GM18858 (cell line): ENCODE measurements around the gene NR2C2.
A peak's percentile ranks its signal among the peaks of the same experiment; 100 is the strongest.

ENCODE experiments used
- ATAC-seq: cut with Tn5 transposase; IDR thresholded peaks from one replicate; pipeline ENCODE4 v1.9.1; 2021; ENCODE audit not compliant: unreplicated experiment

The NR2C2 gene

DNA sequence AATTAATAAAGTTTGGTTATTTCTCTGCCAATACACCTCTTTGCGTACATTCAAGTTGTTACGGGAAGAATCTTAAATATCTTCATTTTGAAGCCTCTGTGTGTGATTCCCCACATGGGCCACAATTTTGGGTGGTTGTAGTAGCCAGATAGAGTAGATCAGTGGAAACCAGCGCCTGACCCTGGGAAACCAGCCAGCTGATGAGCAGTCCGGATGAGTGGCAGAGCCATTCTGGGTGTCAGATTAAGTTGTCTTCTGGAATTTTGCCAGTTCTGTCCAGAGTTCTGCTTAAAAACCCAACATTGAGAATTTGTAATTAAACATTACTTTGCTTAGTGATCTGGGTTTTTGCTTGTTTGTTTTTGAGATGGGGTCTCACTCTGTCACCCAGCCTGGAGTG lies 68.1 kb downstream of the NR2C2 start:
- ATAC-seq = no peak

DNA sequence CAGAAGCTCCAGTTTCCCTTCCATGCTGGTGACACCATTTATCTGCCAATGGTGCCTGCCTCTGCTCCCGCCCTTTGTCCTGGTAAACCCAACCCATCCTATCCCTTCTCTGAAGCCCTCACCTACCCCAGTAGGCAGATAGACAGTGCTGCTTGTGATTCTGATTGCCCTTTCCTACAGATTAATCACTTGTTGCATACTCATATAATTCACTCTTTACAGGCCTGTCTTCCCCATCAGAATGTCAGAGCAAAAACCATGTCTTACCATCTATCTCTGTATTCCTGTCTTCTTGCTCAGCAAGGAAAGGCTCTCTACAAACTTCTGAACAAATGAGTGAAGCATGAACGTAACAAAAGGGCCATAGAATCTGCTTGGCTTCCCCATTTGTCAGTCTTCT lies 69.8 kb downstream of the NR2C2 start:
- no peak for ATAC-seq

DNA sequence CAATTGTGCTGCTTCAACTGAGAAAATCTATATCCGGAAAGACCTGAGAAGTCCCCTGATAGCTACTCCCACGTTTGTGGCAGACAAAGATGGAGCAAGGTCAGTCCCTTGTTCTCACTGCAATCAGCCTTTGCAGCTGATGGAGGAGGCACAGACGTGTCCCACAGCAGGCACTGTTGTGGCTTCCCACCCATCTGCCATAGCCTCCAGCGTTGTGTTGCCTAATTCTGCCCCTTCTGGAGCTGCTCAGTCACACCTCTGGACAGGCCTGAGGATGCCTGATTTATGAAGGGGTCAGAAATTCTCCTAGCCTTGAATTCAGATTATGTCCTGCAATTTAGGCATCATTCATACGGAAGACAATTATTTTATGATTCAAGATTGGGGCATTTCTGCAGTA lies 75.9 kb downstream of the NR2C2 start:
- no peak for ATAC-seq

DNA sequence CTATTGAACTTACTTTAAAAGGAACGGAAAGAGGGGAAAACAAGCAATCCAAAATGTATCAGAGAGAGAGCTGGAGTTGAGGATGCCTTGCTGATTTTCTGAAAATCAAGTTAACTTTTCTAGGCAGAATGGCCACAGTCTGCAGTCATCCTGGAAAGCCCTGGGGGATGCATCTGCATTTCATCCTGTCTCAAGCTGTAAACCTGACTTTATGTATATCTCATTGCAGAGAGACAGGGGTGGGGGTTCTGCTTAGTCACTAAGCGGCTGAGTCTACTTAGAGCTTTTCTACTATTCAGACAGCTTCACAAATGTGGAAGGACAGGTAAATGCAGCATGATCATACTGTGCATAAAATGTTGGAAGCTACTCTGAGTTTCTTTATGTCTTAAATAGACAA lies 76.3 kb downstream of the NR2C2 start:
- no peak for ATAC-seq

DNA sequence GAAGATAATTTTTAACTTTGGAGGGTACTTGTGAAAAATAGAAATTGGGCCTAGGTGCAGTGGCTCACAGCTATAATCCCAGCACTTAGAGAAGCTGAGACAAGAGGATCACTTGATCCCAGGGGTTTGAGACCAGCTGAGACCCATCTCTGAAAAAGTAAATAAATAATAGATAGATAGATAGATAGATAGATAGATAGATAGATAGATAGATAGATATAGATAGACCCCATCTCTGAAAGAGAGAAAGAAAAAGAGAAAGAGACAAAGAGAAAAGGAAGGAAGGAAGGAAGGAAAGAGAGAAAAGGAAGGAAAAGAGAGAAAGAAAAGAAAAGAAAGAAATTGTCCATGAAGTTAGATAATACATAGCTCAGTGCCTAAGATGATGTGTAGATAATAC lies 82.2 kb downstream of the NR2C2 start:
- ATAC-seq = no peak

DNA sequence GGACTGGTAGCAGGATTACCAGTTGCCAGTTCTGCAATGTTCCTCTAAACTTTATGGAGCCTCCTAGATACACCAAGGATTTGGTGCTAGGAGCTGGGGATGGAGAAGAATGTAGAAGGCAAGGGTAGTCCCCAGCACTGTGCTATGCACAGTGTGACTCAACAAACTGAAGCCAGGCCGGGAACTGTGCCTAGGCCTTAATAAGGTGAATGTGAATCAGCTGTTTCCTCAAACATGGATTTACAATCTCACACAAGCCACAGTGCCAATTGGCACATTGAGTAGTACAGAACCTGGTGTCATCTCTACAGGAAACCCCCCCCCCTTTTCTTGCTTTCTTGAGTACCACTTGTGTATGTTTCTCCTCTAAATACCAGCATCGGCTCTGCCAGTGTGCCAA lies 85.3 kb downstream of the NR2C2 start:
- ATAC-seq = no peak

DNA sequence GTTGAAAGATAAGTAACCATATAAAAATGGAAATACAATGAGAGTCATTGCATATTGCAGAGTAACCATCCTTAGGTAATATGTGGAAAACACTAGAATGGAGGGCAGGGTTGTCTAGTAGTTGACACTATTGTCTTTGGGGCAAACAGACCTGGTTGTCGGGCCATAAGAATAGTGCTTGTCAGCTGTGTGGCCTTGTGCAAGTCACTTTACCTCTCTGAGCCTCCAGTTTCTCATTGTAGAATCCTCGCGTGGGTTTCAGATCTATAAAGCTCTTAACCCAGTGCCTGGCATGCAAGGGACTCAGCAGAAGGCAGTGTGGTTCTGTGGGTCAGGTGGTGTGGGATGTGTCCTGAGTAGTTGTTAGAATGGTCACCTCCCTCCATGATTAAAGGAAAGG lies 85.7 kb downstream of the NR2C2 start:
- no peak for ATAC-seq

DNA sequence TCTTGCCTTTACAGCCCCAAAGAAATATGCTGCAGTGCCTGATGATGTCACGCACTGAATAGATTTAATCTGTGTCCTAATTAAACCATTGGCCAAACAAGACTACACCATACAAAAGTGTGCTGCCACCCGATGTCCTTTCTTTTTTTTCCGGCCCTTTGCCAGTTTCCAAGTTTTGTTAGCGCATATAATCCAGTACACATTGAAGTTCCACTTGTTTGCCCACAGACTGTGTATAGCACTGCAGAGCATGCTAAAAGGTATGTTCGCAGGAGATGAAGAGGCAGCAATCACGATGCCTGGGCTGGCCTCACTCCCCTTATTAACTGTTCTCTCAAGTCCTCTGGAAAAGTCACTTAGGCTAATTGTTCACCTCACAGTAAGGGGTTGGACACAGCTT lies 90.9 kb downstream of the NR2C2 start:
- ATAC-seq = no peak

DNA sequence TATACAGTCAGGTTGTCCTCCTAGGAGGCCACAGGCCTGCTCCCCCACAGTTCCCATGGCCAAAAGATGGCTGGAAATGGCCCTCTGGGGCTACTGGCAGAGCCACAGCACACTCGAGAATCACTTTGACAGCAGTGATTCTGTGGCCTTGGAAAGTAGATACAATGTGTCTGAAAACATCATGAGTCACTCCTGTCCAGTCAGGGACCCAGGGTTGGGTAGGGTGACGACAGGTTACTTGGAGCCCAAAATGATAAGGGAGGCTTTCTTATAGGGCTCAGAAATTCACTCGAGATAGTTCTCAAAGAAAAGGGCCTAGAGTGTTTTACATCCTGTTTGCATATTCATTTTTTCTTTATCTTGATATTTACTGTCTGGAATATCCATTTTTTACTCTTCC lies 93.5 kb downstream of the NR2C2 start:
- ATAC-seq = no peak

DNA sequence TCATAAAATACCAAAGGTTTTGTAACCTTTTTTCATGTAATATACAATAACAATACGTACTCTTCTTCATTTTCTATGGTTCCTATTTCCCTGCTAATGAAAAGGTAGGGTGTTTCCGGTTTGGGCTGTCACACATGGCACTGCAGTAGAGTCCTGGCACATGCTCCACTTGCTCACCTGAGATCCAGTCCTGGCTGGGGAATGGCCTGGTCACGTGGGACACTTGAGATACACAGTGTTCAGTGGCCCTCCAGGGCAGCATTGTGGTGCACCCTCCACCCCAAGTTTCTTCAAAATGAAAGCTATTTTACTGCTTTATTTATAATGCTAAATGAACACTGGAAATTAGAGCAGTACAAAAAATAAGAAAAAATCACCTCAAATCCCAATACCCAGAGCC lies 94.6 kb downstream of the NR2C2 start:
- ATAC-seq = no peak

DNA sequence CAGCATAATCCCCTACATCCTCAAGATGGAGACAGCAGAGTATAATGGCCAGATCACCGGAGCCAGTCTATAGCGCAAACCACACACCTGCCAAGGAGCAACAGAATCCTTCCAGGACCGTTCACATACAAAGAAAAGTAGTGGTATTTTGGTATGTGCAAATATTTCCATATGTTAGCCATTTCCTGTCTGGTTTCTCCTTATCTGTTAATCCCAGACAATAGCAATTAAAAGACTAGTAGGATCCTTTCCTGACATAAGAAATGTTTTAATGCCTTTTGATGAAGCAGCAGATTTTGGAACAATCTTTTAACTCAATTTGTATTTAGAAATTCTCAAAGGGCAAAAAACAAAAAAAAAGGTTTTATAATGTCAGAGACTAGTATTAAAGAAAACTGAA lies 95.6 kb downstream of the NR2C2 start:
- no peak for ATAC-seq

DNA sequence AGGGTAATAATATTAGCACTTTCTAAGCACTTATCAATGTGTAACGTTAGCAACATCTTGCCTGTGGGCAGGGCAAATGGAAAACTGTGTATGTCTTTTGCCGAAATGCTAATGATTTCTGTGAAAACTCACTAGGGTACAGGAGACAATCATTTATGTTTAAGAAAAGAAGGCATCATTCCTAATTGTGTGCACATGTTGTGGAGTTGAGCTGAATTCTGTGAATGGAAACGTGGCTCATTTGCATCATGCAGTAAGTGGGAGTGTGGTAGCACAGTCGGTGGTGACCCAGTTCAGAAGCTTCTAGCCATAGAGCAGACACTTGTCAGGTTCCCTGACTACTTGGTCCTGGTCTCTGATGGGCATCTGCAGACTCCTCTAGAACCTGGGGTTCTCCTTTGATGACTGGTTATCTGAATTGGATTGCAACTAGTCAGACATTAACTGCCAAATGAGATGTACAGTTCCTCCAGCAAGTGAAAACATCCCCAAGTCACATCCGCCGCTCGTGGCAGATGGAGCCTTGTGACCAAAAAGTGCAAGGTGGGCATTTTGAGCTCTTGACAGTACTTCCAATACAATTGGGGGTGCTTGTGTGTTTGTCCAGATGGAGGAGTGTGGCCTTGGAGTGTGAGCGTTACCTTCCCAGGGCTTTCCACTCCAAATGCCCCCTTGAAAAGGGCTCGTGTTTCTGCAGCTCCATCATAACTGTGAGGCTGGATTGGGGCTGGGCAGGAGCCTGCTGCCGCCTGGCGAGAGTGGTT lies 96.2 kb downstream of the NR2C2 start:
- no peak for ATAC-seq

DNA sequence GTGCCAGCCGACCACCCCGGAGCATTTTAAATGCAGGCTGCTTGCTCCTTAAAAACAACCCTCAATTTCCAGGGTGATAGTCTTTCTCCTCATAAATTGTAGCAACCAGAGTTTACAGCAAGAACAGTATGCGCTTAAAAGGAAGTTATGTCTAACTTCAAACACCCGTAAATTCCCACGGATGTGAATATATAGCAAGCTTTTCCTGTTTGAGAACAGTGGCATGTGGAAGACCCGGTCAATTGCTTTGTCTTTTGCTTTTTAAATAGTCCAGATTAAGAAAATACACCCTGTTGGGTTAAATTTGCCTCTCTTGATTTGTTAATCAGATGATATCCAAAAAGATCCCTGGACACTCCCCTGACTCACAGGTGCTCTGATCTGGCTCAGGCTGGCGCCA lies 96.9 kb downstream of the NR2C2 start:
- ATAC-seq = no peak

DNA sequence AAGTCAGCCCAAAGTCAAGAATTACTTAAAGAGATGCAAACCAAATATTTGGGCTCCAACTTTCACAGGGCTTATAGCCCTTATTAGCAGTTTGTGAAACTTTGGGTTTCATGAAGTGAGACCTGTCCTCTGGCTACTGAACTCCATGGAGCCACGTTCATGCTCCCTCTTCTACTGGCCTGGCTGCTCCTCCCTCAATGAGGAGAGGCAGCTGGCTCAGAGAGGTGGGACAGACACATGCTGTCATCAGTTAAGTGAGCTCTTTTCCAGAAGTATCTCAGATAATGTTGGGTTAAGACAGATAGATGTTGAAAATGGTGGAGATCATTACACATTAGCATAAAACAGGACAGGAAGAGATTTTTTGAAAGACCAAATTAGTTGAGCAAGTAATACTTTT lies 98.3 kb downstream of the NR2C2 start:
- ATAC-seq = no peak

DNA sequence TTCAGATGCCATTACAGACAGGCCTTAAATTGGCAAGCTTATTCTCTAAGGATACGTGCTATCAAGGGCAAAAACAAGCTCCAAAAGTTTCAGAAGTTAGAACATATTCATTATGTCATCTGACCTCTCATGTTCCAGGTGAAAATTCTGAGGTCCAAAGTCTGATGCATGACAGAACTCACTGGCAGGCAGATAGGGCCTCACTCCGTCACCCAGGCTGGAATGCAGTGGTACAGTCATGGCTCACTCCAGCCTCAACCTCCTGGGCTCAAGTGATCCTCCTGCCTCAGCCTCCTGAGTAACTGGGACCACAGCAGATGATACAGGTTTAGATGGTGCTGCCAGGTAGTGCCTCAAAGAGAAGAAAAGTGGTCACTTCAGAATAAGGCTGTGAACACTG lies 102.2 kb downstream of the NR2C2 start:
- no peak for ATAC-seq

DNA sequence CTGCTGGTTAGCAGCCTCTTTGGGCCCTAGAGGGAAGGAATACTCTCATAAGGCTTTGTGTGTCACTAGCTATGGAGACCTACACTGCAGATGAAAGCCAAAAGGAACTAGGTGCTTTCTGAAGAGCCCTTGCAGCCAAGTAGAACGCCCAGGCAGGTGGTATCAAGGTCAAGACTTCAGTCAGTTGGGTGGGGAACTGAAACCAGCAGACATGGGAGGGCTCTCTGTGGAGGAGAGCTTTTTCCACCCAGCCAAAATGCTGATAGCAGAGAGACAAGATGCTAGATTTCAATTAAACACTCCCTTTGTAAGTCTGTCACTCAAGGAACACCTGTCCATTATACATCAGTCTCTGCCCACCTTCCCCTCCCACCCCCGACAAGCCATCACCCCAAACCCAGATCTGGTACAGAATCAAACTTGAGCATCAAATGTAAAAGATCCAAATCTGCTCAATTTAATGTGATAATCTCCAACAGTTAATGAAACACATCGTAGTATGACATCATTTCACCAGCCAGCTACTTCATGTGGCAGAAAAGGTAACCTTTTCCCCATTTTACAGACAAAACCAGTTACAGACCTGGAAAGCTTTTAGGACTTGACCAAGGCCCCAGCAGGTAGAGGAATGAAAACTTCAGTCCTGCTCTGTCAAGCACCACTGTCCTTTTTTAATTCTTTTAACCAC lies 103.2 kb downstream of the NR2C2 start:
- ATAC-seq = peak; percentile 81

DNA sequence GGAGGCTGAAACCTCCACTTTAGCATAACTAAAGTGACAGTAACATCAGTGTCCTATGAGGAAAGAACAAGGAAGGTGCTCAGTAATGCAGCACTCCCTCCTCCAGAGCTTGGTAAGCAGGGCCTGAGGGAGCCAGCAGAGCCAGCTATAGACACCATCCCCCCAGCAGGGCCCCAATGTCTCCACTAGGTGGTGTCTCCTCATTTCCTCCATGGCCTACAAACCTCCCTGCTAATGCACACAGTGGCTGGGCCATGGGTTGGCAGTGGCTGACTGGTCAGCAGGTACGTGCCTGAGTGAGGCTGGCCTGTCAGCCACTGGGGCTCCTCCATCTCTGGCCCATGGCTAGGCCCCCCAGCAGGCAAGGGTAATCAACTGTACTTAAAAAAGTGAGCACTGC lies 104.1 kb downstream of the NR2C2 start:
- no peak for ATAC-seq

DNA sequence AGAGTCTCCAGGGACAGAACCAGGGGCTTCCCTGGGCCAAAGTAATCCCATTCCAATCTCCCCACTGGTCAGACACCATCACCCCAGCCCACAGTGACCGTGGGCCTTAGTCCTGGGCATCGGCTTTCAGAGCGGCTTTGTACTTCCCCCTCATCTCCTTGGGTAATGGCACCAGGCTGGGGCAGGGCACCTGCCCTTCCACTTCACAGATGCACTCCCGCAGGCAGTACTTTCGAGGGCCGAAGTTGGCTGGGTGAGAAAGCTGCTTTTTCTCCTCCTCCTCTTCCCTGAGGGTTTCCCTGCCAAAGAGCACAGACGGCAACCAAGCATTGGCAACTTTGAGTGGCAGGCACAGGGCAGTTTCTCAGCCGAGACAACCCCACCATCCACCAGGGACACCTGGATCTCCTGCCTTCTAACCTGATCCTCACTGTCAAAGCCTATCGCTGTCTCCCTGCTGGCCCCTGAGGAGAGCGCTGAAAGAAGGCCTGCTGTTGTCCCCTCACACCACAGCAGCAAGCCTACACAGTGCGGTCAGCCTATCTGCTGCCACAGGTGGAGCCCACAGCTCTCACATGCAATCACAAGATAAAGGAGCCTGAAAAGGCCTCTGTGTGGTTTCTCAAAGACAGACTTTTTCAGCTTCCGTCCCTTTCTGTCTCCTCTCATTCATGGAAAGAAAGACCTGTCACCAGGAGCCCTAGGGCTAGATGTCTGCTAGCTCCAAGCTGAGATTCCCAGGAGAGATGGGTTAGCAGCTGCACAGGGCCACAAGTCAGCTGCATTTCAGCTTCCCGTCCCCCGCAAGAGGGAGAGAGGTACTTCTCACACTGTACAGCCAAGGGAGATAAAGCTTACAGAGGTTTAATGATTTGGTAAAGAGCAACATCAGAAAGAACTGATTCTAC lies 105.2 kb downstream of the NR2C2 start:
- no peak for ATAC-seq

DNA sequence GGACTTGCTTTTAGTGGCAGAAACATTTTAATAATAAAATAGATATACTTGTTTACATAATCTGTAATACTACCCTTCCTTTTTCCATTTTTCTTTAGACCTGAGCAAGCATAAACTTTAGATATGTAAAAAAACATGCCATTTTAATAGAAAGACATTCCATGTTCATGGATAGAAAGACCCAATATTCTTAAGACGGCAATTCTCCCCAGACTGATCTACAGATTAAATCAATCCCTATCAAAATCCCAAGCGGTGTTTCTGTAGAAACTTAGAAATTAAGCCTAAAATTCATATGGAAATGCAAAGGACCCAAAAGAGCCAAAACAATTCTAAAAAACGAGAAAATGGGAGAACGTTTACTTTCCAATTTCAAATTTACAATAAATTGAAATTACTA lies 106.2 kb downstream of the NR2C2 start:
- no peak for ATAC-seq

DNA sequence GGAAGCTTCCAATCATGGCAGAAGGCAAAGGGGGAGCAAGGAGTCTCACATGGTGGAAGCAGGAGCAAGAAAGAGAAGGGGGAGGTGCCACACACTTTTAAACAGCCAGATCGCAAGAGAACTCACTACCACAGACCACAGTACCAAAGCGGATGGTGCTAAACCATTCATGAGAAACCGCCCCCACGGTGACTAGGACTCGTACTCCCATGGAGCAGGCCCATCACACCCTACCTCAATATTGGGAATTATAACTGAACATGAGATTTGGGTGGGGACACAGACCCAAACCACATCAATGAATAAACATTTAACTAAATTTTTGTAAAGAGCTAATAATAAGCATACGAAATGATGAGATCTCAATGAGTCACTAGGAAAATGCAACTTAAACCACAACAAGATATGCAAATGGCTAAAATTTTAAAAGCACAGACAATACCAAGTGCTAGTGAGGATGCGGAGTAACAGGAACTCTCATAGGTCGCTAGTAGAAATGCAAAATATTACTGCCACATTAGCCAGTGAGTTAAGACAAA lies 107.7 kb downstream of the NR2C2 start:
- no peak for ATAC-seq

DNA sequence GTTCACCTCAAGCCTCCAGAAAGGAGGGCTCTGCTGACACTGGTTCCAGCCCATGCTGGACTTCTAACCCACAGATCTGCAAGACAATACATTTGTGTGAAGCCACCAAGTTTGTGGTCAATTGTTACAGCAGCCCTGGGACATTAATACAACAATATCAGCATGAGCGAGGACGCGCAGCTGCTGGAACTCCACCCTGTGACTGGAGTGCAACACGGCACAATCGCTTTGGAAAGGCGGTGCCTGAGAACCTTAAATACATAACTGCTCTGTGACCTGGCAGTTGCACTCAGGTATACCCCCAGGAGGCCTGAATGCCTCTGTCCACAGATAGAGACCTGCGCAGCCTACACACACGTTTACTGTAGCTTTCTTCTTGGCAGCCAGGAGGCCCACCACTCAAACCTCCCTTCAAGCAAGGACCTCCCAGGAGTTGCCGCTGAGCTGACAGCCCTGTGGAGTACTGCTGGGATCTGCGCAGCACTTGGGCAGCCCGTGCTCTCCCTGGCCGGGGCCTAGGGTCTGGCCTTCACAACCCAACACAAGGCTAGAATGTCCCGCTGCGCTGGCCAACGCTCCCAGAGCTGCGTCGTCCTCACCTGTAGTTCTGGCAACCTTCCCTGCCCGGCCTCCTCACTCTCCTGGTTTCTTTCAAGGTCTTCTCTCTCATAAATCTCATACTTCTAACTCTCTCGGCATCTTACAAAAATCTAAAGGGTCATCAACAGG lies 109.5 kb downstream of the NR2C2 start:
- ATAC-seq = no peak
